Skeletal muscle satellite cell (primary cell): ENCODE data around the gene BEGAIN. TPM values are rescaled to one million over a fixed set of nuclear protein-coding genes. Genes with fewer than 3 reads are reported as not detected.

Experiments used
- H3K27me3 ChIP-seq: 2 replicates; pipeline ENCODE4 v1.7.0; 2013; ENCODE audit warnings: low read length; ENCODE audit not compliant: control insufficient read depth, insufficient read depth
- H3K36me3 ChIP-seq: 2 replicates; pipeline ENCODE4 v1.7.0; 2013; ENCODE audit warnings: mild to moderate bottlenecking, control low read depth, low read length; ENCODE audit not compliant: insufficient read depth
- H3K4me1 ChIP-seq: 2 replicates; pipeline ENCODE4 v1.7.0; 2013; ENCODE audit warnings: low read length; ENCODE audit not compliant: control insufficient read depth, insufficient read depth
- H3K4me2 ChIP-seq: 2 replicates; pipeline ENCODE4 v1.7.0; 2013; ENCODE audit warnings: mild to moderate bottlenecking, low read length
- H3K4me3 ChIP-seq: 2 replicates; pipeline ENCODE4 v1.7.0; 2013; ENCODE audit warnings: low read length
- H3K9ac ChIP-seq: 2 replicates; pipeline ENCODE4 v1.7.0; 2013; ENCODE audit warnings: mild to moderate bottlenecking, low read depth, low read length, moderate library complexity
- H3K9me3 ChIP-seq: replicated peaks from 2 replicates; pipeline ENCODE4 v1.7.0; 2013; ENCODE audit warnings: mild to moderate bottlenecking, control low read depth, low read length
- small RNA-seq: library from RNA; depleted of rRNA; stranded (forward); fragments of <200 nt; gene quantifications from one replicate; pipeline ENCODE3, GENCODE V24; 2012

Gene BEGAIN

DNA sequence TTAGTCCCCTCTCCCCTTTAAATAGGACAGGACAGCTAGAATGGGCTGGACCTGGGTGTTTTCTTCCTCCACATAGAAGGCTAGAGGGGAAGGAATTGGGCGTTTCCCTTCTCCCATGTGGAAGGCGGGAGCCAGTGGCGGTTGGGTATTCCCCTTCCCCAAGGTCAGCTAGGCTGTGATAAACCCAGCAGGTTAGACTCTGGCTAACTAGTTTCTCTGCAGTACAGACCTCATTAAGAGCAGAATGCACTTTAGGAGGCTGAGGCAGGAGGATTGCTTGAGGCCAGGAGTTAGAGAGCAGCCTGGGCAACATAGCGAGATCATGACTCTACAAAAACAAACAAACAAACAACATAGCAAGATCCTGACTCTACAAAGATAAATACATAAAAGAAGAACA, 92.6 kb downstream of the BEGAIN start:
- H3K4me2 ChIP-seq, result no peak overlapping the region
- H3K9ac ChIP-seq, result no peak overlapping the region
- no peaks in the 10 kb centered on the region for H3K27me3 ChIP-seq
- H3K9me3 ChIP-seq, result no peaks in the 10 kb centered on the region
- H3K4me3 ChIP-seq, result no peak overlapping the region
- no peaks in the 10 kb centered on the region for H3K36me3 ChIP-seq
- H3K4me1 ChIP-seq, result no peaks in the 10 kb centered on the region

DNA sequence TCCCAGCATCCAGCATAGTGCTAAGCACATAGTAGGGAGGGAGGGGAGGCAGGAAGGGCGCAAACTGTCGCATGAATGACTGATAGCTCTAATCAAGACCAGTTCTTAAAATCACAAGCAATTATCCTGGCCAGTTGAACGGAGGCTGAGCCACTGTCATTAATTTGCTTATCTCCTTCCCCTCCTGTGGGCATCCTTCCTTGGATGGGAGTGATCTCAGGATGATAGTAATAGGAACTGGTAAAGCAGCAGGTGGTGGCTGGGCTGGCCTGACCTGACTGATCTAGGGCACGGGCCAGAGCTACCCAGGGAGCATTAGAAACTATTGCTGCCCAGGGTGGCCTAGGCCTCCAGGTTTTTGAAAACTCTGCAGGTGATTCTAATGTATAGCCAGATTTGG, 97.0 kb downstream of the BEGAIN start:
- peaks cover 11% of the 10 kb centered on the region for H3K4me1 ChIP-seq
- no peak overlapping the region for H3K4me3 ChIP-seq
- no peak overlapping the region for H3K9ac ChIP-seq
- no peaks in the 10 kb centered on the region for H3K36me3 ChIP-seq
- H3K9me3 ChIP-seq, result no peaks in the 10 kb centered on the region
- no peaks in the 10 kb centered on the region for H3K27me3 ChIP-seq
- H3K4me2 ChIP-seq, result no peak overlapping the region

DNA sequence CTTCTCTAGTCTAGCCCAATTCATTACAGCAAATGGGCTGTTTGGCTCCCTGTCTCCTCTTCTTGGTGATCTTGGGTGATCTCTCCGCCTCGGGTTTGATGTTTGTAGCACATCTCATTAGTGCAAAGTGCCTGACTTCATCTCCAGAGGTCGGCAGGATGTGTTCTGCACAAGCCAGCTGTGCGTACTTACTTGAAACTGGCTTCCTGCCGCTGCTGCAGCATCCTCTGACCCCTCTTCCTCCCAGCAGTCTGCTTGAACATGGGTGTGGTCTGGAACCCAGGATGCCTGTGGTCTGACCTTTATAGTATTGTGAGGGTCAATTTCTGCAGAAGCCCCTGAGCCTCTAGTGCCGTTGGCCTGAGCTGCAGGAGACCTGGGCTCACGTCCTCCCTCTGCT, 99.2 kb downstream of the BEGAIN start:
- Histone ChIP-seq H3K4me1 (peaks cover 11% of the 10 kb centered on the region), H3K9ac (no peak overlapping the region), H3K27me3 (no peaks in the 10 kb centered on the region), H3K9me3 (no peaks in the 10 kb centered on the region), H3K4me2 (no peak overlapping the region), H3K36me3 (no peaks in the 10 kb centered on the region), H3K4me3 (no peak overlapping the region)

DNA sequence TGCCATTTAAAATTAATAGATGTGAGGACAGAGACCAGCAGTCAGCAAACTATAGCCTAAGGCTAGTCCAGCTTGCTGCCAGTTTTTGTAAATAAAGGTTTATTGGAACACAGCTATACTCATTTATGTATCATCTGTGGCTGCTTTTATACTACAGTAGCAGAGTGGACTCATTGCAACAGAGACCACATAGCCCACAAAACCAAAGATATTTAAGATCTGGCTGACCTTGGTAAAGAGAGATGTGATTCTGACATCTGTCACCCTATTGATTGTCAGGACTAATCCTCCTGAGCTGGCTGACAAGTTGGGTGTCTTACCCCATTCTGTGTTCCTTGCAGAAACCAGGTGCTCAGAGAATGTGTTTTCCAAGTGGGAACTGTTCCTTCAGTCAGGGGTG, 99.9 kb downstream of the BEGAIN start:
- Histone ChIP-seq H3K27me3 (no peaks in the 10 kb centered on the region), H3K9ac (no peak overlapping the region), H3K9me3 (no peaks in the 10 kb centered on the region), H3K4me2 (no peak overlapping the region), H3K4me3 (no peak overlapping the region), H3K36me3 (no peaks in the 10 kb centered on the region), H3K4me1 (peaks cover 11% of the 10 kb centered on the region)

Small RNA genes within 50 kb of the gene (small RNA-seq; reads per million reads assigned to genes)
- gene RN7SKP92, result not detected
